Hematopoietic multipotent progenitor cell treated with erythropoietin and hydrocortisone succinate and interleukin-3 and kit ligand, for 15 days (in vitro differentiated cells): Measurements from ENCODE around the gene RAPGEF2.
"Not testable (repeated sequence)": the region's sequence is repeated elsewhere in the genome, so short reads cannot be mapped to it uniquely, and the experiment has no call there.

Experiments used
- DNase-seq: peaks from one replicate; pipeline ENCODE4 v3.0.0-alpha.2; 2015; ENCODE audit warnings: low spot score

RAPGEF2 gene

DNA sequence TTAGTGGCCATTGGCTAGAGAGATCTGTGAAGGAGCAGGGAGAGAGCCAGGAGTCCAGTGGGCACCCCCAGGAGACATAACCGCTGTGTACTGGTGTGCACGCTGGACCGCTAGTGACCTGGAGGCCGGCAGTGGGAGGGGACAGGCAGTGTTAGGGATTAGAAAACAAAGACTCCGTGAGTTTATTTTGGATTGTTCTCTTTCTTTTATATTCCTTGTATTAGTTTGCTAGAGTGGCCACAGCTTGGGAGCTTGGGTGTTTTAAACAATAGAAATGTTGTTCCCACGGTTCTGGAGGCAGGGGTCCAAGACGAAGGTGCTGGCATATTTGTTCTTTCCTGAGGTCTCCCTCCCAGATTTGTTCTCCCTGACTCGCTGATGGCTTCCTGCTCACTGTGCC lies 266.4 kb downstream of the RAPGEF2 start:
- DNase-seq = no peak

DNA sequence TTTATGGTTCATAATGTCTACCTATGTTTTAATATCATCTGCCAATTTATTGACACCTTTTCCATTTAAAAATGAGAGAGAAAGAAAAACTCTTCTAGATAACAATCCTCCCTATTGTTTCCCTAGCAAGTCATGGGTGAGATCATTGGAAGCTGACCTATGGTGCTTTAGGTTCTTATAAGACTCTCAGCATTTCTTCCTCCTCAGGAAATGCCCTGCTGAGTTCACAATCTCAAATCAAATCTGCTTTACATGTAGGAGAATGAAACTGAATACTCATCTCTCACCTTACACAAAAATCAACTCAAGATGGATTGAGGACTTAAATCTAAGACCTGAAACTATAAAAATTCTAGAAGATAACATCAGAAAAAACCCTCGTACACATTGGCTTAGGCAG lies 267.4 kb downstream of the RAPGEF2 start:
- DNase-seq = no peak

DNA sequence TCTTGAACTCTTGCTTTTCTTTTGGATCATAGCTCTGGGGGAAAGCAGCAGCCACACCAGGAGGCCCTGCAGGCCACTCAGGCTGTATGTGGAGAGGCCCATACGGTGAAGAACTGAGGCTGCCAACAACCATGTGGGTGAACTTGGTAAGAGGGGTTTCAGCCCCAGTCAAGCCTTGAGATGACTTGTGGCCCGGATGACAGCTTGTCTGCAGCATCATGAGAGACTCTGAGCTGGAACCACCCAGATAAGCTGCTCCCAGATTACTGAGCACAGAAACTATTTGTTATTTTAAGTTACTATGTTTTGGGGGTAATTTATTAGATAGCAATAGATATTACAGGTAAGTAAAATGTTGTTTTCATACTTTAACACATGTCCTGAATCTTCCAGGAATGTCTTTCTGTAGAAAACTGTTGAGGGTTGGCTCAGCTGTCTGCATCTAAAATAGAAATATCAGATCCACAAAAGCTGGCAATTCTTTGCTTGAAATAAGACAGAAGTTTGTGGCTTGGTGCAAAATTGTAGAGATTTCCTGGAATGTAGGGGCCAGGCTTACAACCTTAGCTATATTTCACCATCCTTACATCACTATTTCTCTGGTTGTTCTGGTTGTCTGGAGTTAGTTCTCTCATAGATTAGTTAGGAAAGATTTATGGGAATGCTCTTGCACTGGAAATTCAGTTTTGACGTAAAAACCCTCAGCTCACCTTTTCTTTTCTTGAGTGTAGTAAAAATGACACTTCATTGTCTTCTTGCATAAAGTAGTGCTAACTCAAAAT lies 272.1 kb downstream of the RAPGEF2 start:
- no peak for DNase-seq

GRCh38 chr4:159376289-159376688 lies 273.4 kb downstream of the RAPGEF2 start:
- DNase-seq = no peak

DNA sequence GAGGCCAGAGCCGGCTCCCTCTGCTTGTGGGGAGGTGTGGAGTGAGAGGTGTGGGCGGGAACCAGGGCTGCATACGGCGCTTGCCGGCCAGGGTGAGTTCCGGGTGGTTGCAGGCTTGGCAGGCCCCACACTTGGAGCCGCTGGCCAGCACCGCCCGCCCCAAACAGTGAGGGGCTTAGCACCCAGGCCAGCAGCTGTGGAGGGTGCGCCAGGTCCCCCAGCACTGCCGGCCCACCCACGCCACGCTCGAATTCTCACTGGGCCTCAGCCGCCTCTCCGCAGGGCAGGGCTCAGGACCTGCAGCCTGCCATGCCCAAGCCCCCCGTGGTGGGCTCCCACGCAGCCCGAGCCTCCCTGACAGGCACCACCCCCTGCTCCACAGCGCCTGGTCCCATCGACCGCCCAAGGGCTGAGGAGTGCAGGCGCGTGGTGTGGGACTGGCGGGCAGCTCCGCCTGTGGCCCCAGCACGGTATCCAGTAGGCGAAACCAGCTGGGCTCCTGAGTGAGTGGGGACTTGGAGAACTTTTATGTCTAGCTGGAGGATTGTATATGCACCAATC lies 275.3 kb downstream of the RAPGEF2 start:
- no peak for DNase-seq

GRCh38 chr4:159379064-159379463 lies 276.2 kb downstream of the RAPGEF2 start:
- not testable (repeated sequence) for DNase-seq

- no peak for DNase-seq
These were observed 277.0 kb downstream of the RAPGEF2 start for GRCh38 chr4:159379836-159380235.

DNA sequence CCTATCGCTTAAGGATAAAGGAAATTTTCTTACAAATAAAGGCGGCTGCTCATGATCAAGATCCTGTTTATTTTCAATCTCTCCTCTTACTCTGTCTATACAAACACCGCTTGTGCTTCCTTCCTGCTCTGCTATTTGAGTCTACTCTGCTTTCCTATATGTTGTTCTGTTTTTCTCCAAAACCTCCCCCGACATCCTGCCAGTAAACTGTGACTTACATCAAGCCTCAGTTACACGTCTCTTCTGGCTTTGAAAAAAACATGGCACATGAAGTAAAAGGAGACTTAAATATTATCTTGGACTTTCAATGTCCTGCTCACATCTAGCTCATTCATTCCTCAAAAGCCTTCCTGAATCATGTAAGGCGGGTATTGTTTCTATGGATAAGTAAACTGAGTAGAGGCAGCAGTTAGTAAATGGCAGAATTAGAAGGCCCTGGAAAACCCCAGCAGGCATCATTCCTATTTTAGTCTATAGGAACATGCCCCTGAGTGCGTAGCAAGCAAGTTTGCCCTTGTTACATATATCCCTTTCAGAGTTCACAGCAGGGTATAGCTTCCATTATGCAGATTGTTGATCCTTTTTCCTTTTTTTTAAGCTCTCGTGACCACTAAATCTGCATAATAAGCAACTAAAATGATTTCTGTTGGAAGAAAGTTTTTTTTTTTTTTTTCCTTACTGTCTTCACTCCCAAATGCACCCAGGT lies 280.1 kb downstream of the RAPGEF2 start:
- no peak for DNase-seq

- no peak for DNase-seq
These were observed 280.7 kb downstream of the RAPGEF2 start for GRCh38 chr4:159383562-159383931.

GRCh38 chr4:159384017-159384416 lies 281.1 kb downstream of the RAPGEF2 start:
- DNase-seq = no peak

DNA sequence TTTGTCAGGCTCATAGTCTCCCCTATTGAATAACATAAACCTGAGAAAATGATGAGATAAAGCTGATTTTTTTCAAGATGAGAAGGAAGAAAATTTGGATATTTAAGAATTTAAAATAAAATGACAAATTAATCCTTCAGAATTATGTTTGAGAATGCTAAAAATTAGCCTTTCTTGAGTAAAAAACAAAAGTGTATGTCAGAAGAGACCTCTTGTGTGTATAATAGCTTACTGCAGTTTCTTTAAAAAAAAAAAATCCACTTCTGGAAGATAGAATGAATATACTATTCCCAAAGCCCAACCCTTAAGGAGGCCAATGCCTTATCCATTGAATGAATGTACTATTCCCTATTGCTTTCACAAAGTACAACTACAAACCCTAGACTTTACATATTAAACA lies 281.8 kb downstream of the RAPGEF2 start:
- no peak for DNase-seq

GRCh38 chr4:159386620-159387019 lies 283.7 kb downstream of the RAPGEF2 start:
- DNase-seq = no peak

GRCh38 chr4:159389756-159390155 lies 286.9 kb downstream of the RAPGEF2 start:
- DNase-seq = no peak

GRCh38 chr4:159390648-159391047 lies 287.8 kb downstream of the RAPGEF2 start:
- no peak for DNase-seq

DNA sequence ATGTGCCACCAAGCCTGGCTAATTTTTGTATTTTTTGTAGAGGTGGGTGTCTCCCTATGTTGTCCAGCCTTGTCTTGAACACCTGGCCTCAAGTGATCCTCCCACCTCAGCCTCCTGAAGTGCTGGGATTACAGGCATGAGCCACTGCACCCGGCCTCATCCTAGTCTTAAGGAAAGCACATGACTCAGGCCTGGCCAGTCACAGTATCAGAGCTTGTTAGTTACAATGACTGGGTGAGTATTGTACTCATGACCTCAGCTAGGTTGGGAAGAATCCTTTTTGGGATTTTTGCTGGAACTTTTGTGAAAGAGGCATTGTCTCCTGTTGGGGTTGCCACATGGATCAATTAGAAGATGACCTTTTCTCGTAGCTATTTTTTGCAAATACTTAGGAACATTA lies 292.8 kb downstream of the RAPGEF2 start:
- DNase-seq = no peak

- no peak for DNase-seq
These were observed 293.3 kb downstream of the RAPGEF2 start for GRCh38 chr4:159396151-159396550.

GRCh38 chr4:159398236-159398638 lies 295.4 kb downstream of the RAPGEF2 start:
- DNase-seq = no peak

- no peak for DNase-seq
These were observed 297.8 kb downstream of the RAPGEF2 start for GRCh38 chr4:159400558-159401225.

GRCh38 chr4:159401226-159401712 lies 298.4 kb downstream of the RAPGEF2 start:
- no peak for DNase-seq

DNA sequence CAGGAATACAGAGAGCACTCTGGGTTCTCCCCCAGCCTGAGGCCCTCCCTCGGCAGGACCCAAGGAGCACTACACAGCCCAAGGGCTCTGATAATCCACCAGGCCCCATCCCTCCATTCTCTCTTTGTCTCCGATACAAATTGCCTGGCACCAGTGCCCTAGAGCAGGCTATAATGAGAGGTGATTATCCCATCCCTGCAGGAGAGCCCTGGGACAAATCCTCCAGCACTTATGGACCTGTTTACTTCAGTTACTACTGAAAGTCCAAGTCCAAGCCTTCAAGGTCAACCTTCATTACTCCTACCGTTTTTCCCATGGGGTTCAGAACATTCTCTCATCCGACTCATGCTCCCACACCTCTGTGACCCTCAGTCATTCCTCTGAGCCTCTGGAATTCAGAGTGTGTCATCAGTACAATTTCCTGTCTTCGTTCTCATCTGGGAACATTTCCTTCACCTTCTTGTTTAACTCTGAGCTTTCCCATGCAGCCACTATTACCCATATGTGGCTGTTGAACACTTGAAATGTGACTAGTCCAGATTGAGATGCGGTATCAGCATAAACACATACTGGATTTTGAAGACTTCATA lies 299.0 kb downstream of the RAPGEF2 start:
- DNase-seq = no peak
